ENCODE measurements around the gene PTPRC.

PTPRC gene

GRCh38 chr1:198701250-198701649 is 62.4 kb downstream of the PTPRC start:
- no peak for DNase-seq (ENCODE audit: low read depth)
- TF ChIP-seq, protein P1, sequence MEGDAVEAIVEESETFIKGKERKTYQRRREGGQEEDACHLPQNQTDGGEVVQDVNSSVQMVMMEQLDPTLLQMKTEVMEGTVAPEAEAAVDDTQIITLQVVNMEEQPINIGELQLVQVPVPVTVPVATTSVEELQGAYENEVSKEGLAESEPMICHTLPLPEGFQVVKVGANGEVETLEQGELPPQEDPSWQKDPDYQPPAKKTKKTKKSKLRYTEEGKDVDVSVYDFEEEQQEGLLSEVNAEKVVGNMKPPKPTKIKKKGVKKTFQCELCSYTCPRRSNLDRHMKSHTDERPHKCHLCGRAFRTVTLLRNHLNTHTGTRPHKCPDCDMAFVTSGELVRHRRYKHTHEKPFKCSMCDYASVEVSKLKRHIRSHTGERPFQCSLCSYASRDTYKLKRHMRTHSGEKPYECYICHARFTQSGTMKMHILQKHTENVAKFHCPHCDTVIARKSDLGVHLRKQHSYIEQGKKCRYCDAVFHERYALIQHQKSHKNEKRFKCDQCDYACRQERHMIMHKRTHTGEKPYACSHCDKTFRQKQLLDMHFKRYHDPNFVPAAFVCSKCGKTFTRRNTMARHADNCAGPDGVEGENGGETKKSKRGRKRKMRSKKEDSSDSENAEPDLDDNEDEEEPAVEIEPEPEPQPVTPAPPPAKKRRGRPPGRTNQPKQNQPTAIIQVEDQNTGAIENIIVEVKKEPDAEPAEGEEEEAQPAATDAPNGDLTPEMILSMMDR (conservative IDR thresholded peaks at IDR 0.05; ENCODE audit: control insufficient read depth, insufficient read depth, low read depth, low read length): no peak
- no peak overlapping the region for H3K4me3 ChIP-seq (ENCODE audit: control insufficient read depth, low read depth, low read length)

DNA sequence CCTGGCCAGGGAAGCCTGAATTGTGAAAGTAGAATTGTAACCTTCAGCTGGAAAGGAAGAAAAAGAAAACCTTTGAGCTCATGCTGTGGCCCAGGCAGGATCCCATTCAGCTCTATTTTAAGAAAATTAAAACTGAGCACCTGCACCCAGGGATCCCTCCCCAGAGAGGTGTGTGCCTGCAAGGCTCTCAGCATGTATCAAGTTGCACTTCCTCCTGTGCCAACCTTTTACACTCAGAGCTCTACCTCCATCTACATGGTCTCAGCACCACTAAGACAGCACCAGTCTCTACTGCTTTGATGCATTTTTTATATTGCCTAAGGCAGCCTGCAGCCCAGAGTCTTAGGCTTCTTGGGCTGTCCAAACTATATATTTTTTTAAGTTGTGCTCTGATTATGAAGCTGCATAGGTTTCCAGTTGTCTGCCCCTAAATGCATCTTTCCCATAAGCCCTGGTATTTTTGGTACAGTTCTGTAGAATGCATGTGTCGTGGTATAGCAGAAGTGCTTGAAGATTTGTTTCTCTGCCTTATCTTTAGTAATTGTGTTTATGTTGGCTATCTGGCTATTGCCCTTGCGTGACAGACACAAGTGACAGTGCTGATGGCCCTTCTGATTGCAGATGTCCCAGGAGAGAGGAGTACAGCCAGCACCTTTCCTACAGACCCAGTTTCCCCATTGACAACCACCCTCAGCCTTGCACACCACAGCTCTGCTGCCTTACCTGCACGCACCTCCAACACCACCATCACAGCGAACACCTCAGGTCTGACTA is 63.1 kb downstream of the PTPRC start:
- TF ChIP-seq, protein P1 (conservative IDR thresholded peaks at IDR 0.05; ENCODE audit: control insufficient read depth, insufficient read depth, low read depth, low read length): no peak
- no peak overlapping the region for H3K4me3 ChIP-seq (ENCODE audit: control insufficient read depth, low read depth, low read length)
- no peak for DNase-seq (ENCODE audit: low read depth)

DNA sequence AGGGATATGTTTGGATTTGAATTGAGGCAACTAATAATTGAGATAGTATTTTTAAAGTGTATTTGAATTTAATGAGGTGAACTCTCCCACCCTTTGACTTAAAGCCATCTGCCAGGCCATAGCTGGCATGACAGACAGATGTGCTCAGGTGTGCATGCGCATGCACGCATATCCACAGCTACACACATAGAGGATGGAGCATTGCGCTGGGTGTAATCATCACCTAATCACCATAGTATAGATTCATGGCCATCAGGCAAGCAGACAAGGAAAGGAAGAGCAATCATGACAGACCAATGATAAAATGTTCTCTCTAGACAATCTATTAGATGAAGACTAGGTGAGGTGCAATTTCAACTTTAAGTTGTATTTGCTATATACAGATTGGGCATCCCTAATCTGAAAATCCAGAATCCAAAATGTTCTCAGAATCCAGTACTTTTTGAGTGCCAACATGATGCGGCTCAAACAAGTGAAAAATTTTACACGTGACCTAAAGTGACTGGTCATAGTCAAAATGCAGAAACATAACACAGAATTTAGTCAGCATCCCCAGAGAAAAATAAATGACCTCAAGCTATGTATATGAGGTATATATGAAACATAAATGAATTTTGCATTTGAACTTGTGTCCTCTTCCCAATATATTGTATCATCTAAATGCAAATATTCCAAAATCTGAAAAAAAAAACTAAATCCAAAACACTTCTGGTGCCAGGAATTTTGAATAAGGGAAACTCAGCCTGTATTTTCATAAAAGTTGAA is 70.1 kb downstream of the PTPRC start:
- no peak for DNase-seq (ENCODE audit: low read depth)
- H3K4me3 ChIP-seq (ENCODE audit: control insufficient read depth, low read depth, low read length): no peak overlapping the region
- TF ChIP-seq, protein P1 (conservative IDR thresholded peaks at IDR 0.05; ENCODE audit: control insufficient read depth, insufficient read depth, low read depth, low read length): no peak

DNA sequence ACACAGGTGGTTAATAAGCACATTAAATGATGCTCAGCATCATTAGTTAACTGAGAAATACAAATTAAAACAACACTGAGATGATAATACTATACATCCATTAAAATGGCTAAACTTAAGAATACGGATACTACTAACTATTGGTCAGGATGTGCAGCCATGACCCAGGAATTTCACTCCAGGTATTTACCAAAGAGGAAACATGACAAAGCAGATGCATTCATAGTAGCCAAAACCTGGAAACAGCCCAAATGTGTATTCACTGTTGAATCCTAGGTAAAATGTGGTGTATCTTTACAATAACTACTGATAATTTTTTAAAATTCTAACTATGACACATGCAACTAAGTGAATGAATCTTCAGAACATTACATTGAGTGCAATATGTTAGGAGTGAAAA is 73.0 kb downstream of the PTPRC start:
- no peak overlapping the region for H3K4me3 ChIP-seq (ENCODE audit: control insufficient read depth, low read depth, low read length)
- no peak for DNase-seq (ENCODE audit: low read depth)
- TF ChIP-seq, protein P1 (conservative IDR thresholded peaks at IDR 0.05; ENCODE audit: control insufficient read depth, insufficient read depth, low read depth, low read length): no peak

- peak; percentile 40 for DNase-seq (ENCODE audit: low read depth)
- H3K4me3 ChIP-seq (ENCODE audit: control insufficient read depth, low read depth, low read length): no peak overlapping the region
- TF ChIP-seq, protein P1 (conservative IDR thresholded peaks at IDR 0.05; ENCODE audit: control insufficient read depth, insufficient read depth, low read depth, low read length): no peak
These were observed 74.2 kb downstream of the PTPRC start for GRCh38 chr1:198713081-198713480.

DNA sequence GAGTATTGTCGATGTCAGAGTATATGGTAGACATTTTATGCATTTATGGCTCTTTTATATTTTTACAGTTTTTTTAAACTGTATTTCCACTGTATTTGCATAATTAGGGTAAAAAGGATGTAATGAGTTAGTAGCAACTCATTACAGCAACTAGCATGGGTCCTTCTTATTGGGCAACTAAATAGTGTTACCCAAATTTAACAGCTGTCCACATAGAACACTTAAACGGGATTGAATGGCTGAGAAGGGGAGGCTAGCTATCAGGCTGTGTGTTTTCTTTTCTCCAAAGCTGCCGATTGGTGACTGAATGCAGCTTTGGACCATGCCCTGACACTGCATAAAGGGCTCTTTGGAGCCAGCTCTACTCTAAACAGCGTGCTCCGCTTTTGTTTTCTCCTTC is 75.4 kb downstream of the PTPRC start:
- TF ChIP-seq, protein P1 (conservative IDR thresholded peaks at IDR 0.05; ENCODE audit: control insufficient read depth, insufficient read depth, low read depth, low read length): no peak
- DNase-seq (ENCODE audit: low read depth): no peak
- no peak overlapping the region for H3K4me3 ChIP-seq (ENCODE audit: control insufficient read depth, low read depth, low read length)
